ENCODE results near the gene TIMM17B. TPM values are rescaled to one million over a fixed set of nuclear protein-coding genes. Genes with fewer than 3 reads are reported as not detected.
A peak's percentile ranks its signal among the peaks of the same experiment; 100 is the strongest.

TIMM17B gene
- 10 to 100 TPM; 49.2 to 56.5 TPM for total RNA-seq

DNA sequence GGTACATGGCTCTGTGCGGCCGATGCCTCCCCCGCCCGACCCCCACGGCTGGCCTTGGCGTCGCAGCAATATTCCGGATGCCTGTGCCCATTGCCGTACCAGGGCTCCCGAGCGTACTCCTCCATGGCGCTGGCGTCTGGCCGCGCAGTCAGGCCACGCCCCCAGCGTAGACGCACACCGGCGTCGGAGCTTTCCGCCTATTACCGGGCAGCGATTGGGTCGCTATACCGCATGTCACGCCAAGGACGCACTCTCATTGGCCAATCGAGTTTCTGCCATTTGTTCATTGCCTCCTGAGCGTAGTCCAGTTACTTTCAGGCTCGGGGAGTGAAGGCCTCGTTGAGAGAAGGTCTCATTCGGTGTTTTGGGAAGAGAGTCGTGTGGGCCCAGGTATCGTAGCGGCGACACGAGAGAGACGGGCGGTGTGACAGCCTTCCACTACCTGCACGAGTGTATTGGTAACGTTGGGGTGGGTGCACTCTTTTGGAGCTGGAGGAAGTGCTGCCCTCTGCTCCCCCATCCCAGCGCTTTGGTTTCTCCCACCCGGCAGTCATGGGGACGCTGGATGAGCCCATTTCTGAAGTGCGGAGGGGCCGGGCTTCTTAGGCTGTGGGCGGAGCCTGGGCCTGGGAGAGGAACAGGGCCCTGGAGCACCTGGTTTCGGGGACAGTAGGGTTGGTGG, at the start of gene TIMM17B, which contains the start of gene PQBP1:
TIMM17B (minus strand) TSS at position 144 of the 682 bp plus-strand sequence; CDS start at position 125, 19 bp downstream.
PQBP1 (plus strand) TSS at position 306 of the 682 bp plus-strand sequence. CDS start 580 bp downstream, outside the sequence.
- H3K27me3 ChIP-seq: no peaks in the 10 kb centered on the region

GRCh38 chrX:48945517-48946348, 48.2 kb upstream of the TIMM17B start:
- Histone ChIP-seq H3K4me1 (peaks cover 0 to 5% of the 10 kb centered on the region in 2 donors), H3K27ac (no peak overlapping the region), H3K4me3 (no peak overlapping the region), H3K36me3 (no peaks in the 10 kb centered on the region), H3K9me3 (no peaks in the 10 kb centered on the region), H3K27me3 (no peaks in the 10 kb centered on the region)
- TF ChIP-seq CTCF (IDR thresholded peaks at IDR 0.05): peak; percentile 36 to 79
- DNase-seq (ENCODE audit: low spot score): no peak

More for the DNA sequence above, at the start of gene TIMM17B, which contains the start of gene PQBP1:
- Histone ChIP-seq H3K9me3 (no peaks in the 10 kb centered on the region), H3K27ac (peak within 1 kb of the TSS; percentile 94 to 96), H3K4me3 (peak within 1 kb of the TSS; percentile 59 to 66), H3K4me1 (peaks cover 0 to 11% of the 10 kb centered on the region in 2 donors), H3K36me3 (peaks cover 20% of the 10 kb centered on the region)
- TF ChIP-seq CTCF (IDR thresholded peaks at IDR 0.05): no peak
- DNase-seq (ENCODE audit: low spot score): peak; percentile 94

DNA sequence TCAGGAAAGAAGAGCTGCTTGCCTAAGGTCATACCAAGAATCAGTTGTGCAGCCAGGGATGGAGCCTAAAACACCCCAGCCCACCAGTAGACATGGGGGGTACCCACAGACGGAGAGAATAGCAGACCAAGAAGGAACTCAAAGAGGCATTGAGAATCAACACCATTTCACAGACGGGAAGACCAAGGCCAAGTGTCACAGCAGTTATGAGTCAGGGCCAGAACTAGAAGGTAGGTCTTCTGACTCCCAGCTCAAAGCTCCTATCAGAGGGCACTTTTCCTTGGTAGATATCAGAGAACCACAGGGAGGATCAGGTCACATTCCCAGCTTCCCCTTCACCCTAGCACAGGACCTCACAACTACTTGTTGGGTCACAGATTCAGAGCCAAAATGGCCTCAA, 45.3 kb upstream of the TIMM17B start:
- H3K27me3 ChIP-seq: no peaks in the 10 kb centered on the region
- H3K27ac ChIP-seq: no peak overlapping the region
- H3K4me3 ChIP-seq: no peak overlapping the region
- TF ChIP-seq CTCF (IDR thresholded peaks at IDR 0.05): no peak
- peaks cover 0 to 11% of the 10 kb centered on the region in 2 donors for H3K4me1 ChIP-seq
- no peaks in the 10 kb centered on the region for H3K36me3 ChIP-seq
- DNase-seq (ENCODE audit: low spot score): no peak
- no peaks in the 10 kb centered on the region for H3K9me3 ChIP-seq

- Histone ChIP-seq H3K27ac (no peak overlapping the region), H3K4me1 (peaks cover 0 to 17% of the 10 kb centered on the region in 2 donors), H3K9me3 (no peaks in the 10 kb centered on the region), H3K27me3 (no peaks in the 10 kb centered on the region), H3K4me3 (no peak overlapping the region), H3K36me3 (no peaks in the 10 kb centered on the region)
- no peak for DNase-seq (ENCODE audit: low spot score)
- TF ChIP-seq CTCF (IDR thresholded peaks at IDR 0.05): no peak
Observed at GRCh38 chrX:48940404-48940955, 42.9 kb upstream of the TIMM17B start.

GRCh38 chrX:48939524-48940228, 42.1 kb upstream of the TIMM17B start:
- Histone ChIP-seq H3K4me1 (peaks cover 0 to 17% of the 10 kb centered on the region in 2 donors), H3K27ac (no peak overlapping the region), H3K9me3 (no peaks in the 10 kb centered on the region), H3K27me3 (no peaks in the 10 kb centered on the region), H3K36me3 (peaks cover 8% of the 10 kb centered on the region), H3K4me3 (no peak overlapping the region)
- DNase-seq (ENCODE audit: low spot score): no peak
- no peak for TF ChIP-seq CTCF (IDR thresholded peaks at IDR 0.05)
